Fibroblast of the aortic adventitia (primary cell): ENCODE data around the gene CACTIN. TPM values are rescaled to one million over a fixed set of nuclear protein-coding genes. Genes with fewer than 3 reads are reported as not detected.

Source experiments
- DNase-seq: peaks from one replicate; pipeline ENCODE4 v3.0.0-alpha.2; 2010; ENCODE audit warnings: low read depth
- H3K4me3 ChIP-seq: 2 replicates; pipeline ENCODE4 v1.5.1; 2011; ENCODE audit warnings: low read depth, mild to moderate bottlenecking, control low read depth, low read length, moderate library complexity
- CTCF ChIP-seq: IDR thresholded peaks from 2 replicates; pipeline ENCODE4 v1.5.1; 2011; ENCODE audit warnings: mild to moderate bottlenecking, low read length, control low read depth, inconsistent platforms; ENCODE audit not compliant: insufficient read depth
- total RNA-seq: library from RNA; depleted of rRNA; stranded (reverse); fragments of >200 nt; gene quantifications from 2 replicates; pipeline ENCODE4 v1.2.3, GENCODE V29; 2012; ENCODE audit warnings: low replicate concordance

CACTIN gene
- total RNA-seq, 1 donor = 15.7 TPM

- H3K4me3 ChIP-seq = no peak overlapping the region
- no peak for DNase-seq
- no peak for TF ChIP-seq CTCF
Observed at GRCh38 chr19:3657395-3657769, 30.8 kb upstream of the CACTIN start.

DNA sequence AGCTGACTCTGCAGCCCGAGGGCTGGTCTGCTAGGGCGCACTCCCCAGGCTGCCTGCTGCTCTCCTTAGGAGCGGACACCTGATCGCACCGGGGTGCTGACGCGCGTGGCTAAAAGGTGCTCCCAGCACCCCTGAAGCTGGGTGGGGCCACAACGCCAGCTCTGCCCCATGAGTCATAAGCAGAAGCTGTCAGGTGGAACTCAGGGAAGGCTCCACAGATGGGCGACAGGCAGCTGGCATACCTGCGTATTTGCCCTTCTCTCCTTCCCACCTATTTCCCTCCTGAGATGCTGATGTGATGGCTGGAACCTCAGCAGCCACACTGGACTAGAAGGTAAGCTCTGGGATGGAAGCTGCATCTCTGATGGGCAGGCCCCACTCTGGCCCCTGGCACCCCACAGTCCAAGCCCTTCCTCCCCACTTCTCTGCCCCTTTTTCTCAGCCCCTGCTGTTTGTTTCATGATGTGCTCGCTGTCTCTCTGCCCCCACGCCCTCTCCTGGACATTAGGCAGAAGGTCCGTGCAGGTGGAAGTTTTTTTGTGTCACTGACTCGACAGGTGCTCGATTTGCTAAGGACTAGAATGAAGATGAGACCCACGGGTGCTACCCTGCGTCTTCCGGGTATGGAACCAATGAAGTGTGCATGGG, 30.3 kb upstream of the CACTIN start:
- H3K4me3 ChIP-seq = no peak overlapping the region
- peak; percentile 3 for TF ChIP-seq CTCF
- no peak for DNase-seq

GRCh38 chr19:3656073-3656746, 29.6 kb upstream of the CACTIN start:
- H3K4me3 ChIP-seq = no peak overlapping the region
- DNase-seq = no peak
- TF ChIP-seq CTCF = no peak

DNA sequence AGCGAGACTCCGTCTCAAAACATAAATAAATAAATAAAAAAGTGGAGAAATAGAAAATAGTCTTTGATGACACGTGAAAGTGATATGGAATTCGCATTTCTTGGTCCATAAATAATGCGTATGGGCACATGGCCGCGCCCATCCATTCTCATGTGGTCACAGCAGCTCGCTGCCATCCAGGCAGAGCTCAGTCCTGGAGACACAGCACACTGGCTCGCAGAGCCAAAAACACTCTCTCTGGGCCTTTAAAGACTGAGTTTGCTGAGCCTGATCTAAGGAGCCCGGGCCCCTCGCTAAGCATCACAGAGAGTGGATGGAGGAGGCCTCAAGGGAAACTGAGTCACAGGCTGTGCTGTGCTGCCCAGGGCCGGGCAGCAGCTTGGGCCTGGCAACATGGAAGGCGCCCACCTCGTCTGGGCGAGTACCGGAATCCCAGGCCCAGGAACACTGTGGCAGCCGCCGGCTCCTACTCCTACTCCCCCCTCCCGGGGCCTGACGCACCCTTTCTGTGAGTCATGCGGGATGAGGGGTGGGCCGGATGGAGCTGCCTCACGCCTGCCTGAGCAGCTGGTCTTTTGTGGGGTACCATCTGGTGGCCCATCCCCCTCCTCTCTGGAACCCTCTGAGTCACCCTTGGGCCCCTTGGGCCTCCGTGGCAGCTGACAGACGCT, 28.9 kb upstream of the CACTIN start:
- no peak overlapping the region for H3K4me3 ChIP-seq
- peak; percentile 74 for DNase-seq
- TF ChIP-seq CTCF = no peak

GRCh38 chr19:3653865-3654513, 27.4 kb upstream of the CACTIN start:
- DNase-seq = no peak
- no peak for TF ChIP-seq CTCF
- H3K4me3 ChIP-seq = no peak overlapping the region

DNA sequence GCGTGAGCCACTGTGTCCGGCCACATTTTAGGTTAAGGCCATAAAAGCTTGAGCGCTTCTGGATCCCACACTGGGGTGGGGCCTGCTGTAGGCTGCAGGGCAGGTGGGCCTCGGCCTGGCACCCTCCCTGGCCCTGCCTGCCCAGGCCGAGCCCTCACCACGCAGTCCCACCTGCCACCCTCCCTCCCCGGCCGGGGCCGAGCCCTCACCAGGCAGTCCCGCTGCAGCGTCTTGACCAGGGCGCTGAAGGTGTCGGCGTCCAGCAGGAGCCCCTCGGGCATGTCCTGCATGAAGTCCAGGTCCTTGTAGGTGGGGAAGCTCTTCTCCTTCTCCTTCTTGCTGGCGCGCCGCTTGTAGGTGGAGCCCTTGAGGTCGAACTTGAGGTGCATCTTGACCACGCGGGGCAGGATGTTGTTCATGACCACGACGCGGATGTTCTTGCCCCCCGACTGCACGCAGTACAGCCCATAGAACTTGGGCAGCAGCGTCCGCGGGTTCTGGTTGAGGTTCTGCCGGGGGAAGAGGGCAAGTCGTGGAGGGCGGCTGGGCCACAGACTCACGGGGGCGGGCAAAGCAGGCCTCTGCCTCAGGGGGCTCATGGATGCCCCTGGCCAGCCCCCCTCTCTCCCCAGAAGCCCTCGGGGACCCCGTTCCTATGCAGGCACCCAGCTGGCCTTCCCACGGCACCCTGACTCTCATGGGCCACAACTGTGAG, 26.6 kb upstream of the CACTIN start:
- no peak overlapping the region for H3K4me3 ChIP-seq
- no peak for DNase-seq
- TF ChIP-seq CTCF = no peak
